Neural cell (in vitro differentiated cells): ENCODE results near the gene PLPP1. TPM values are rescaled to one million over a fixed set of nuclear protein-coding genes. Genes with fewer than 3 reads are reported as not detected.

ENCODE experiments used
- H2AFZ ChIP-seq: fragments of 200-600, 300-800 bp; sonication (generic), shearing (Covaris generic); 2 replicates; pipeline ENCODE4 v1.6.0; 2014; ENCODE audit warnings: low read depth, mild to moderate bottlenecking, antibody characterized with exemption, low read length, moderate library complexity
- H3F3A ChIP-seq: fragments of 200-600 bp; shearing (Covaris generic); 2 replicates; pipeline ENCODE4 v1.6.1; 2016; ENCODE audit warnings: mild to moderate bottlenecking, moderate library complexity, mixed read lengths, antibody characterized with exemption, low read length; ENCODE audit not compliant: insufficient read depth, poor library complexity, severe bottlenecking
- H3K27ac ChIP-seq: fragments of 200-600, 300-800 bp; sonication (generic), shearing (Covaris generic); 2 replicates; pipeline ENCODE4 v1.5.1; 2014; ENCODE audit warnings: mild to moderate bottlenecking, low read length, moderate library complexity
- H3K27me3 ChIP-seq: fragments of 300-800, 200-600 bp; sonication (generic), shearing (Covaris generic); 2 replicates; pipeline ENCODE4 v1.6.0; 2014; ENCODE audit warnings: mild to moderate bottlenecking, low read depth, low read length, moderate library complexity; ENCODE audit not compliant: insufficient read depth
- H3K36me3 ChIP-seq: fragments of 300-800, 200-600 bp; sonication (generic), shearing (Covaris generic); 2 replicates; pipeline ENCODE4 v1.5.1; 2014; ENCODE audit warnings: mild to moderate bottlenecking, antibody characterized with exemption, low read length, moderate library complexity; ENCODE audit not compliant: insufficient read depth
- H3K4me2 ChIP-seq: fragments of 300-800, 200-600 bp; sonication (generic), shearing (Covaris generic); 2 replicates; pipeline ENCODE4 v1.6.0; 2014; ENCODE audit warnings: mild to moderate bottlenecking, low read length
- H3K4me3 ChIP-seq: fragments of 300-800, 200-600 bp; sonication (generic), shearing (Covaris generic); 2 replicates; pipeline ENCODE4 v1.5.1; 2014; ENCODE audit warnings: mild to moderate bottlenecking, low read length, moderate library complexity
- H3K79me2 ChIP-seq: fragments of 200-600 bp; shearing (Covaris generic); replicated peaks from 2 replicates; pipeline ENCODE4 v1.6.0; 2014; ENCODE audit warnings: mild to moderate bottlenecking, low read length, moderate library complexity; ENCODE audit not compliant: insufficient read depth
- H3K9ac ChIP-seq: fragments of 300-800, 200-600 bp; sonication (generic), shearing (Covaris generic); 2 replicates; pipeline ENCODE4 v1.6.1; 2016; ENCODE audit warnings: mild to moderate bottlenecking, low read length, mixed read lengths
- H3K9me2 ChIP-seq: fragments of 200-600 bp; shearing (Covaris generic); 2 replicates; pipeline ENCODE4 v1.6.1; 2016; ENCODE audit warnings: mild to moderate bottlenecking, low read length, mixed read lengths; ENCODE audit not compliant: insufficient read depth
- H3K9me3 ChIP-seq: fragments of 200-600, 300-800 bp; sonication (generic), shearing (Covaris generic); 2 replicates; pipeline ENCODE4 v1.6.1; 2016; ENCODE audit warnings: mild to moderate bottlenecking, mixed run types, low read length, moderate library complexity, mixed read lengths
- H4K20me1 ChIP-seq: fragments of 200-600 bp; shearing (Covaris generic); 2 replicates; pipeline ENCODE4 v1.6.1; 2016; ENCODE audit warnings: mild to moderate bottlenecking, mixed run types; ENCODE audit not compliant: insufficient read depth
- CTCF ChIP-seq: fragments of 450-650 bp; IDR thresholded peaks from 2 replicates; pipeline ENCODE4 v1.5.1; 2014; ENCODE audit warnings: antibody characterized with exemption, mild to moderate bottlenecking, moderate library complexity; ENCODE audit not compliant: poor library complexity, severe bottlenecking
- EP300 ChIP-seq: fragments of 450-650 bp; conservative IDR thresholded peaks from 2 replicates; pipeline ENCODE4 v1.6.1; 2014; ENCODE audit warnings: antibody characterized with exemption, mild to moderate bottlenecking, moderate library complexity; ENCODE audit not compliant: poor library complexity, severe bottlenecking
- EZH2 ChIP-seq: fragments of 200-600, 300-800 bp; shearing (Covaris generic), sonication (generic); IDR thresholded peaks from 2 replicates; pipeline ENCODE4 v1.6.1; 2014; ENCODE audit warnings: antibody characterized with exemption, low read length, borderline replicate concordance, mild to moderate bottlenecking; ENCODE audit not compliant: insufficient read depth, poor library complexity, severe bottlenecking
- MXI1 ChIP-seq: fragments of 450-650 bp; conservative IDR thresholded peaks from 2 replicates; pipeline ENCODE4 v1.6.1; 2014; ENCODE audit warnings: antibody characterized with exemption, mild to moderate bottlenecking; ENCODE audit not compliant: poor library complexity, severe bottlenecking
- POLR2AphosphoS5 ChIP-seq: IDR thresholded peaks from 2 replicates; pipeline ENCODE4 v1.6.1; 2012
- RAD21 ChIP-seq: fragments of 450-650 bp; conservative IDR thresholded peaks from 2 replicates; pipeline ENCODE4 v1.6.1; 2014; ENCODE audit warnings: antibody characterized with exemption, mild to moderate bottlenecking, moderate library complexity
- REST ChIP-seq: IDR thresholded peaks from 2 replicates; pipeline ENCODE4 v1.6.1; 2012; ENCODE audit warnings: borderline replicate concordance
- SMC3 ChIP-seq: fragments of 450-650 bp; conservative IDR thresholded peaks from 2 replicates; pipeline ENCODE4 v1.6.1; 2014; ENCODE audit warnings: antibody characterized with exemption, mild to moderate bottlenecking, moderate library complexity; ENCODE audit not compliant: poor library complexity
- TAF1 ChIP-seq: IDR thresholded peaks from 2 replicates; pipeline ENCODE4 v1.6.1; 2012; ENCODE audit warnings: low read depth
- polyA plus RNA-seq: library from polyadenylated mRNA; depleted of rRNA; stranded (reverse); fragments of >200 nt; gene quantifications from 2 replicates; pipeline ENCODE4 v1.2.3, GENCODE V29; 2014

Gene PLPP1
- polyA plus RNA-seq, 1 donor from 2014 or later: 33.9 TPM

GRCh38 chr5:55569513-55569865 is 34.7 kb upstream of the PLPP1 start:
- H4K20me1 ChIP-seq: no peaks in the 10 kb centered on the region
- no peaks in the 10 kb centered on the region for H3K27me3 ChIP-seq
- no peaks in the 10 kb centered on the region for H3K79me2 ChIP-seq
- H2AFZ ChIP-seq: no peak overlapping the region
- H3K4me3 ChIP-seq: no peak overlapping the region
- no peak overlapping the region for H3K27ac ChIP-seq
- no peaks in the 10 kb centered on the region for H3K9me3 ChIP-seq
- H3K4me2 ChIP-seq: no peak overlapping the region
- no peak for TF ChIP-seq POLR2AphosphoS5
- TF ChIP-seq EZH2: no peak
- TF ChIP-seq TAF1: no peak
- no peak for TF ChIP-seq MXI1
- no peak for TF ChIP-seq REST
- TF ChIP-seq SMC3: no peak
- TF ChIP-seq EP300: no peak
- no peak for TF ChIP-seq RAD21
- no peak for TF ChIP-seq CTCF
- no peaks in the 10 kb centered on the region for H3F3A ChIP-seq
- H3K9ac ChIP-seq: no peak overlapping the region
- H3K9me2 ChIP-seq: no peaks in the 10 kb centered on the region
- H3K36me3 ChIP-seq: no peaks in the 10 kb centered on the region

- H3K4me3 ChIP-seq: no peak overlapping the region
Observed at GRCh38 chr5:55568654-55569512, 34.1 kb upstream of the PLPP1 start.

More at GRCh38 chr5:55568654-55569512, 34.1 kb upstream of the PLPP1 start:
- no peak overlapping the region for H3K4me2 ChIP-seq
- no peak overlapping the region for H3K27ac ChIP-seq
- no peak overlapping the region for H2AFZ ChIP-seq
- H3K79me2 ChIP-seq: no peaks in the 10 kb centered on the region
- no peaks in the 10 kb centered on the region for H3K27me3 ChIP-seq
- TF ChIP-seq CTCF (no peak), SMC3 (no peak), MXI1 (no peak), POLR2AphosphoS5 (no peak), RAD21 (no peak), TAF1 (no peak), REST (no peak), EP300 (no peak), EZH2 (no peak)
- no peak overlapping the region for H3K9ac ChIP-seq
- H3K9me3 ChIP-seq: no peaks in the 10 kb centered on the region
- H3K9me2 ChIP-seq: no peaks in the 10 kb centered on the region
- no peaks in the 10 kb centered on the region for H3K36me3 ChIP-seq
- H3F3A ChIP-seq: no peaks in the 10 kb centered on the region
- H4K20me1 ChIP-seq: no peaks in the 10 kb centered on the region
